Measurements from ENCODE around the gene DDX52. TPM values are rescaled to one million over a fixed set of nuclear protein-coding genes. Genes with fewer than 3 reads are reported as not detected.

Gene DDX52
- total and polyA plus RNA-seq, 7 experiments from 2014 or later = 11.9 to 34.0 (median 26.6) TPM

GRCh38 chr17:37576281-37576680 is 67.0 kb downstream of the DDX52 start:
- CTCF ChIA-PET = no interaction called here

GRCh38 chr17:37574427-37574826 is 68.8 kb downstream of the DDX52 start:
- Histone ChIP-seq H3K9me3 (ENCODE audit: control insufficient read depth in 2 of 3, low read length in 3 of 3) (no peaks in the 10 kb centered on the region), H3K4me1 (ENCODE audit: control insufficient read depth in 2 of 2, insufficient read depth in 2 of 2, low read length in 2 of 2) (no peaks in the 10 kb centered on the region), H3K27me3 (ENCODE audit: control insufficient read depth in 2 of 2, insufficient read depth in 2 of 2, low read length in 2 of 2) (no peaks in the 10 kb centered on the region), H3K27ac (ENCODE audit: low read depth, low read length) (no peak overlapping the region), H3K36me3 (ENCODE audit: control insufficient read depth in 2 of 3, insufficient read depth in 3 of 3, low read length in 3 of 3) (peaks cover 8 to 82% (median 33%) of the 10 kb centered on the region in 3 experiments), H3K4me3 (ENCODE audit: low read length) (no peak overlapping the region)
- intact Hi-C loops (cut with micrococcal nuclease) = loop anchor here in 1 of 2 donors (5.0 kb wide), 1 partner anchor 33 kb away; the partner anchor contains the start of gene SYNRG
- Mint-ChIP-seq H3K4me1 (peaks cover 6 to 24% (median 9%) of the 10 kb centered on the region in 7 donors), H3K36me3 (peaks cover 19 to 51% (median 44%) of the 10 kb centered on the region in 5 donors), H3K27me3 (no peaks in the 10 kb centered on the region), H3K9me3 (no peaks in the 10 kb centered on the region), H3K27ac (peak overlapping the region in 3 of 9 donors; percentile 12 to 65 (median 46)), H3K4me3 (no peak overlapping the region)
- DNase-seq (no peak), ATAC-seq (no peak)
- ChIA-PET POLR2A (no interaction called here), CTCF (no interaction called here)

More at GRCh38 chr17:37576281-37576680, 67.0 kb downstream of the DDX52 start:
- Mint-ChIP-seq H3K4me3 (no peak overlapping the region), H3K36me3 (peaks cover 19 to 57% (median 47%) of the 10 kb centered on the region in 5 donors), H3K27me3 (no peaks in the 10 kb centered on the region), H3K4me1 (peaks cover 6 to 25% (median 11%) of the 10 kb centered on the region in 7 donors), H3K27ac (peak overlapping the region in 3 of 9 donors; percentile 14 to 68 (median 21)), H3K9me3 (no peaks in the 10 kb centered on the region)
- no peaks in the 10 kb centered on the region for H3K9me3 ChIP-seq (ENCODE audit: control insufficient read depth in 2 of 3, low read length in 3 of 3)
- DNase-seq (no peak), ATAC-seq (no peak)
- no peaks in the 10 kb centered on the region for H3K4me1 ChIP-seq (ENCODE audit: control insufficient read depth in 2 of 2, insufficient read depth in 2 of 2, low read length in 2 of 2)
- intact Hi-C loops (cut with micrococcal nuclease) = no loop called here
- H3K36me3 ChIP-seq (ENCODE audit: control insufficient read depth in 2 of 3, insufficient read depth in 3 of 3, low read length in 3 of 3) = peaks cover 12 to 82% (median 31%) of the 10 kb centered on the region in 3 experiments
- POLR2A ChIA-PET = no interaction called here
- no peak overlapping the region for H3K27ac ChIP-seq (ENCODE audit: low read depth, low read length)
- H3K27me3 ChIP-seq (ENCODE audit: control insufficient read depth in 2 of 2, insufficient read depth in 2 of 2, low read length in 2 of 2) = no peaks in the 10 kb centered on the region
- H3K4me3 ChIP-seq (ENCODE audit: low read length) = no peak overlapping the region

DNA sequence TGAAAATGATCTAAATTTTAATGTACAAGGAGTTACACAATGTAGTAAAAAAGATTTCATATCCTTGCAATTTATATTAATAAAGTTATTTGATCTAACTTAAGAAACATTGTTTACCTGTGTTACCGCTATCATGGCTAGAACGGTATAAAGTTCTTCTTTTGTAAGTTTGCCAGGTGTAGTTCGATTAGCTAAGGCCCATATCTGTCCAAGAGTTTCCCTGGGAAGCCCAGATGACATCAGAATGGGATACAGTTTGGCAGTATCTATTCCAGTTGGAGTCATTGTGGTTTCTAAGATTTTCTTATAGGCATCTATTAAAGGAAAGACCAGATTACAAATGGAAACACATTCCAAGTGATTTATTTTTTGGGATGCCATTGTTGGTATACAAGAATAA is 71.6 kb downstream of the DDX52 start:
- H3K27me3 Mint-ChIP-seq = no peaks in the 10 kb centered on the region
- ATAC-seq (no peak), DNase-seq (no peak)
- peaks cover 2 to 31% (median 10%) of the 10 kb centered on the region in 7 donors for H3K4me1 Mint-ChIP-seq
- H3K36me3 ChIP-seq (ENCODE audit: control insufficient read depth in 2 of 3, insufficient read depth in 3 of 3, low read length in 3 of 3) = peaks cover 15 to 86% (median 36%) of the 10 kb centered on the region in 3 experiments
- H3K4me3 ChIP-seq (ENCODE audit: low read length) = no peak overlapping the region
- ChIA-PET POLR2A (no interaction called here), CTCF (no interaction called here)
- H3K27ac ChIP-seq (ENCODE audit: low read depth, low read length) = no peak overlapping the region
- H3K9me3 Mint-ChIP-seq = no peaks in the 10 kb centered on the region
- intact Hi-C loops (cut with micrococcal nuclease) = loop anchor here in 1 of 2 donors (2.0 to 5.0 kb wide), 2 partner anchors 15 to 36 kb away; partner anchors contain the start of gene SYNRG
- H3K27me3 ChIP-seq (ENCODE audit: control insufficient read depth in 2 of 2, insufficient read depth in 2 of 2, low read length in 2 of 2) = no peaks in the 10 kb centered on the region
- H3K36me3 Mint-ChIP-seq = peaks cover 31 to 55% (median 39%) of the 10 kb centered on the region in 5 donors
- H3K4me3 Mint-ChIP-seq = no peak overlapping the region
- no peaks in the 10 kb centered on the region for H3K9me3 ChIP-seq (ENCODE audit: control insufficient read depth in 2 of 3, low read length in 3 of 3)
- H3K27ac Mint-ChIP-seq = peak overlapping the region in 2 of 9 donors; percentile 53 to 54
- H3K4me1 ChIP-seq (ENCODE audit: control insufficient read depth in 2 of 2, insufficient read depth in 2 of 2, low read length in 2 of 2) = no peaks in the 10 kb centered on the region

- POLR2A ChIA-PET = no interaction called here
- H3K27ac Mint-ChIP-seq = peak overlapping the region in 1 of 9 donors; percentile 41
- peak; percentile 48 for ATAC-seq
- DNase-seq = peak in 5 of 9 donors; percentile 1 to 25 (median 6)
- no peaks in the 10 kb centered on the region for H3K4me1 ChIP-seq (ENCODE audit: control insufficient read depth in 2 of 2, insufficient read depth in 2 of 2, low read length in 2 of 2)
- no peaks in the 10 kb centered on the region for H3K27me3 ChIP-seq (ENCODE audit: control insufficient read depth in 2 of 2, insufficient read depth in 2 of 2, low read length in 2 of 2)
- CTCF ChIA-PET = interaction anchor here (0.6 to 1.0 kb wide), 2 partner anchors 35 to 43 kb away, joined by 3 read pairs; no protein-coding TSS in a partner anchor
- no peak overlapping the region for H3K27ac ChIP-seq (ENCODE audit: low read depth, low read length)
- H3K9me3 Mint-ChIP-seq = no peaks in the 10 kb centered on the region
- intact Hi-C loops (cut with micrococcal nuclease) = loop anchor here in 1 of 2 donors (1.0 to 5.0 kb wide), 3 partner anchors 14 to 197 kb away; partner anchors contain the start of gene SYNRG
- no peak overlapping the region for H3K4me3 ChIP-seq (ENCODE audit: low read length)
- H3K36me3 ChIP-seq (ENCODE audit: control insufficient read depth in 2 of 3, insufficient read depth in 3 of 3, low read length in 3 of 3) = peaks cover 15 to 81% (median 35%) of the 10 kb centered on the region in 3 experiments
- H3K9me3 ChIP-seq (ENCODE audit: control insufficient read depth in 2 of 3, low read length in 3 of 3) = no peaks in the 10 kb centered on the region
- no peak overlapping the region for H3K4me3 Mint-ChIP-seq
- peaks cover 2 to 32% (median 11%) of the 10 kb centered on the region in 7 donors for H3K4me1 Mint-ChIP-seq
- no peaks in the 10 kb centered on the region for H3K27me3 Mint-ChIP-seq
- peaks cover 33 to 52% (median 38%) of the 10 kb centered on the region in 5 donors for H3K36me3 Mint-ChIP-seq
Observed at GRCh38 chr17:37570527-37571093, 72.6 kb downstream of the DDX52 start.

GRCh38 chr17:37568350-37569053 is 74.7 kb downstream of the DDX52 start:
- peak overlapping the region in 5 of 9 donors; percentile 19 to 55 (median 46) for H3K27ac Mint-ChIP-seq
- peaks cover 0 to 24% (median 18%) of the 10 kb centered on the region in 7 donors for H3K4me1 Mint-ChIP-seq
- Histone ChIP-seq H3K4me1 (ENCODE audit: control insufficient read depth in 2 of 2, insufficient read depth in 2 of 2, low read length in 2 of 2) (no peaks in the 10 kb centered on the region), H3K27ac (ENCODE audit: low read depth, low read length) (no peak overlapping the region), H3K9me3 (ENCODE audit: control insufficient read depth in 2 of 3, low read length in 3 of 3) (no peaks in the 10 kb centered on the region), H3K36me3 (ENCODE audit: control insufficient read depth in 2 of 3, insufficient read depth in 3 of 3, low read length in 3 of 3) (peaks cover 18 to 80% (median 29%) of the 10 kb centered on the region in 3 experiments), H3K4me3 (ENCODE audit: low read length) (no peak overlapping the region), H3K27me3 (ENCODE audit: control insufficient read depth in 2 of 2, insufficient read depth in 2 of 2, low read length in 2 of 2) (no peaks in the 10 kb centered on the region)
- intact Hi-C loops (cut with micrococcal nuclease) = no loop called here
- POLR2A ChIA-PET = interaction anchor here (0.9 kb wide), 1 partner anchor 23 kb away, joined by 3 read pairs; no protein-coding TSS in a partner anchor
- H3K27me3 Mint-ChIP-seq = no peaks in the 10 kb centered on the region
- ATAC-seq (no peak), DNase-seq (no peak)
- peaks cover 0 to 2% (median 0%) of the 10 kb centered on the region in 11 donors for H3K9me3 Mint-ChIP-seq
- peaks cover 19 to 50% (median 31%) of the 10 kb centered on the region in 5 donors for H3K36me3 Mint-ChIP-seq
- CTCF ChIA-PET = interaction anchor here (1.4 kb wide), 1 partner anchor 41 kb away, joined by 4 read pairs; the partner anchor contains the start of gene SYNRG
- H3K4me3 Mint-ChIP-seq = no peak overlapping the region

GRCh38 chr17:37567538-37567937 is 75.7 kb downstream of the DDX52 start:
- peaks cover 0 to 2% (median 0%) of the 10 kb centered on the region in 11 donors for H3K9me3 Mint-ChIP-seq
- ATAC-seq (no peak), DNase-seq (no peak)
- Histone ChIP-seq H3K27ac (ENCODE audit: low read depth, low read length) (no peak overlapping the region), H3K36me3 (ENCODE audit: control insufficient read depth in 2 of 3, insufficient read depth in 3 of 3, low read length in 3 of 3) (peaks cover 18 to 74% (median 29%) of the 10 kb centered on the region in 3 experiments), H3K4me3 (ENCODE audit: low read length) (no peak overlapping the region), H3K9me3 (ENCODE audit: control insufficient read depth in 2 of 3, low read length in 3 of 3) (no peaks in the 10 kb centered on the region), H3K27me3 (ENCODE audit: control insufficient read depth in 2 of 2, insufficient read depth in 2 of 2, low read length in 2 of 2) (no peaks in the 10 kb centered on the region), H3K4me1 (ENCODE audit: control insufficient read depth in 2 of 2, insufficient read depth in 2 of 2, low read length in 2 of 2) (no peaks in the 10 kb centered on the region)
- ChIA-PET POLR2A (no interaction called here), CTCF (no interaction called here)
- no peak overlapping the region for H3K4me3 Mint-ChIP-seq
- peaks cover 16 to 47% (median 31%) of the 10 kb centered on the region in 5 donors for H3K36me3 Mint-ChIP-seq
- H3K27ac Mint-ChIP-seq = peak overlapping the region in 2 of 9 donors; percentile 28 to 51
- no peaks in the 10 kb centered on the region for H3K27me3 Mint-ChIP-seq
- peaks cover 0 to 22% (median 16%) of the 10 kb centered on the region in 7 donors for H3K4me1 Mint-ChIP-seq
- intact Hi-C loops (cut with micrococcal nuclease) = no loop called here

Measured in naive thymus-derived CD4-positive, alpha-beta T cell (primary cell).